Measurements from ENCODE around the gene ELL.

ELL gene

GRCh38 chr19:18435842-18436670, 85.8 kb downstream of the ELL start:
- no peak for DNase-seq

- no peak for DNase-seq
Observed at GRCh38 chr19:18435178-18435841, 86.6 kb downstream of the ELL start.

- no peak for DNase-seq
Observed at GRCh38 chr19:18434411-18435175, 87.3 kb downstream of the ELL start.

- DNase-seq, result peak in 1 of 58 donors; percentile 28
Observed at GRCh38 chr19:18433735-18434398, 88.0 kb downstream of the ELL start.

- DNase-seq, result peak in 6 of 58 donors; percentile 32 to 74 (median 36)
Observed at GRCh38 chr19:18433015-18433691, 88.7 kb downstream of the ELL start.

GRCh38 chr19:18432275-18433014, 89.4 kb downstream of the ELL start:
- no peak for DNase-seq

GRCh38 chr19:18431351-18432197, 90.3 kb downstream of the ELL start:
- peak in 1 of 58 donors; percentile 48 for DNase-seq

GRCh38 chr19:18430417-18431144, 91.3 kb downstream of the ELL start:
- no peak for DNase-seq

GRCh38 chr19:18429717-18430416, 92.0 kb downstream of the ELL start:
- DNase-seq, result no peak

GRCh38 chr19:18428787-18429674, 92.8 kb downstream of the ELL start:
- DNase-seq, result peak in 54 of 58 donors; percentile 19 to 87 (median 60)

GRCh38 chr19:18428173-18428786, 93.6 kb downstream of the ELL start:
- DNase-seq, result no peak

GRCh38 chr19:18427743-18428113, 94.1 kb downstream of the ELL start:
- no peak for DNase-seq

GRCh38 chr19:18427080-18427742, 94.7 kb downstream of the ELL start:
- no peak for DNase-seq

- no peak for DNase-seq
Observed at GRCh38 chr19:18426416-18426767, 95.5 kb downstream of the ELL start.
